ENCODE measurements around the gene FAAP20. TPM values are rescaled to one million over a fixed set of nuclear protein-coding genes. Genes with fewer than 3 reads are reported as not detected.

The FAAP20 gene
- total RNA-seq (2021) (72.1 and 97.1 TPM in 2 replicates), Bru-seq, nascent RNA (percentile 56 among the genes with signal in this experiment), BruChase-seq, experiment 1, labeled RNA remaining after a 2-hour chase (percentile 68 among the genes with signal in this experiment), BruChase-seq, experiment 2, labeled RNA remaining after a 6-hour chase (percentile 80 among the genes with signal in this experiment)
- long read RNA-seq, transcript FAAP20-202 (4 exons, 729 nt) = major isoform, 38 of 74 reads
- long read RNA-seq, partial matches to known transcripts = 12 of 74 reads
- long read RNA-seq, other reads (novel, unspliced or antisense) = 11 of 74 reads

- peaks cover 5% of the 10 kb centered on the region for H3F3A ChIP-seq (ENCODE audit: insufficient read depth, low read depth)
- H3K4me2 ChIP-seq = peak within 1 kb of the TSS; percentile 78
- no peak for DNase-seq
- H2AFZ ChIP-seq = peak within 1 kb of the TSS; percentile 79
- no peaks in the 10 kb centered on the region for H3K79me2 ChIP-seq (ENCODE audit: low read depth)
- BruUV-seq (replicated peaks) = no TSS peak
- ChIA-PET CTCF (interaction anchor here (0.6 to 2.1 kb wide), 6 partner anchors 10 to 1422 kb away, joined by 3 to 15 read pairs (median 5); partner anchors contain the start of genes MORN1 and RER1), POLR2A (ENCODE audit: unreplicated experiment) (interaction anchor here (0.8 kb wide), 1 partner anchor 211 kb away, joined by 8 read pairs; no protein-coding TSS in a partner anchor)
- H3K27me3 ChIP-seq (ENCODE audit: insufficient read depth, low read depth) = no peaks in the 10 kb centered on the region
- no peaks in the 10 kb centered on the region for H4K20me1 ChIP-seq (ENCODE audit: insufficient read depth)
- H3K9me3 ChIP-seq (ENCODE audit: insufficient read depth, low read depth) = no peaks in the 10 kb centered on the region
- TF ChIP-seq CTCF (conservative IDR thresholded peaks at IDR 0.05) (no peak), EZH2 (IDR thresholded peaks at IDR 0.05; ENCODE audit: low read depth) (no peak)
- H3K4me3 ChIP-seq = peak within 1 kb of the TSS; percentile 60
- no peaks in the 10 kb centered on the region for H3K36me3 ChIP-seq (ENCODE audit: low read depth)
- intact Hi-C loops (cut with micrococcal nuclease; ENCODE audit: unreplicated experiment) = loop anchor here (10.0 kb wide), 1 partner anchor 1230 kb away; no protein-coding TSS in a partner anchor
- H3K27ac ChIP-seq = no peak within 1 kb of the TSS
- H3K4me1 ChIP-seq (replicated peaks; ENCODE audit: insufficient read depth) = peaks cover 4% of the 10 kb centered on the region
- no peaks in the 10 kb centered on the region for H3K9me2 ChIP-seq (ENCODE audit: insufficient read depth)
These were observed at the start of gene FAAP20 for GRCh38 chr1:2194319-2194897. Gene FAAP20, minus strand, starts transcription at chr1:2194772. Its CDS starts 23 bp downstream, at chr1:2194749.

GRCh38 chr1:2242814-2243725 is 48.5 kb upstream of the FAAP20 start:
- no peaks in the 10 kb centered on the region for H3K9me2 ChIP-seq (ENCODE audit: insufficient read depth)
- no peak overlapping the region for H3K4me3 ChIP-seq
- no peaks in the 10 kb centered on the region for H3K9me3 ChIP-seq (ENCODE audit: insufficient read depth, low read depth)
- H3K27me3 ChIP-seq (ENCODE audit: insufficient read depth, low read depth) = no peaks in the 10 kb centered on the region
- no peaks in the 10 kb centered on the region for H3K4me1 ChIP-seq (replicated peaks; ENCODE audit: insufficient read depth)
- no peak for DNase-seq
- H3K27ac ChIP-seq = no peak overlapping the region
- no peaks in the 10 kb centered on the region; the same call in 1 of the 2 replicates for H3F3A ChIP-seq (ENCODE audit: insufficient read depth, low read depth)
- peaks cover 95% of the 10 kb centered on the region for H3K79me2 ChIP-seq (ENCODE audit: low read depth)
- no peak for TF ChIP-seq EZH2 (IDR thresholded peaks at IDR 0.05; ENCODE audit: low read depth)
- TF ChIP-seq CTCF (conservative IDR thresholded peaks at IDR 0.05) = no peak
- peaks cover 90% of the 10 kb centered on the region for H4K20me1 ChIP-seq (ENCODE audit: insufficient read depth)
- no peak overlapping the region for H3K4me2 ChIP-seq
- BruUV-seq (replicated peaks) = no TSS peak
- H2AFZ ChIP-seq = no peak overlapping the region
- ChIA-PET POLR2A (ENCODE audit: unreplicated experiment) (no interaction called here), CTCF (no interaction called here)
- H3K36me3 ChIP-seq (ENCODE audit: low read depth) = 0 out of 2 replicates have a peak, but pooled peaks cover 4% of the 10 kb centered on the region
- intact Hi-C loops (cut with micrococcal nuclease; ENCODE audit: unreplicated experiment) = no loop called here

GRCh38 chr1:2241820-2242219 is 47.2 kb upstream of the FAAP20 start:
- Histone ChIP-seq H2AFZ (no peak overlapping the region), H3K4me2 (no peak overlapping the region), H3K36me3 (ENCODE audit: low read depth) (0 out of 2 replicates have a peak, but pooled peaks cover 4% of the 10 kb centered on the region), H3K4me3 (no peak overlapping the region), H3K9me2 (ENCODE audit: insufficient read depth) (no peaks in the 10 kb centered on the region), H3K9me3 (ENCODE audit: insufficient read depth, low read depth) (no peaks in the 10 kb centered on the region), H4K20me1 (ENCODE audit: insufficient read depth) (peaks cover 90% of the 10 kb centered on the region), H3K79me2 (ENCODE audit: low read depth) (peaks cover 95% of the 10 kb centered on the region), H3K27ac (no peak overlapping the region), H3F3A (ENCODE audit: insufficient read depth, low read depth) (no peaks in the 10 kb centered on the region; the same call in 1 of the 2 replicates), H3K4me1 (replicated peaks; ENCODE audit: insufficient read depth) (no peaks in the 10 kb centered on the region), H3K27me3 (ENCODE audit: insufficient read depth, low read depth) (no peaks in the 10 kb centered on the region)
- ChIA-PET POLR2A (ENCODE audit: unreplicated experiment) (no interaction called here), CTCF (no interaction called here)
- no peak for TF ChIP-seq EZH2 (IDR thresholded peaks at IDR 0.05; ENCODE audit: low read depth)
- no peak for TF ChIP-seq CTCF (conservative IDR thresholded peaks at IDR 0.05)
- intact Hi-C loops (cut with micrococcal nuclease; ENCODE audit: unreplicated experiment) = no loop called here
- no TSS peak for BruUV-seq (replicated peaks)
- DNase-seq = no peak

All from PC-9 (cell line).